ENCODE measurements around the gene AJUBA.
A peak's percentile ranks its signal among the peaks of the same experiment; 100 is the strongest.

Gene AJUBA

GRCh38 chr14:22982477-22983245 is at the start of gene AJUBA:
Gene AJUBA, minus strand, starts transcription at chr14:22982551. Its CDS starts 285 bp downstream, at chr14:22982266.
- Histone ChIP-seq H3K9me3 (no peaks in the 10 kb centered on the region), H3K27me3 (ENCODE audit: low read depth) (no peaks in the 10 kb centered on the region), H3K4me1 (peaks cover 28% of the 10 kb centered on the region), H3K4me3 (peak within 1 kb of the TSS; percentile 82), H3K36me3 (replicated peaks) (peaks cover 13% of the 10 kb centered on the region)
- peak; percentile 90 to 97 for DNase-seq (ENCODE audit: low spot score in 2 of 2)
- in situ Hi-C loops (cut with MboI; ENCODE audit: low sequenced_read_pairs) = no loop called here

GRCh38 chr14:23030936-23031335 is 48.6 kb upstream of the AJUBA start:
- in situ Hi-C loops (cut with MboI; ENCODE audit: low sequenced_read_pairs) = no loop called here
- peaks cover 75% of the 10 kb centered on the region for H3K36me3 ChIP-seq (replicated peaks)
- H3K27me3 ChIP-seq (ENCODE audit: low read depth) = no peaks in the 10 kb centered on the region
- DNase-seq (ENCODE audit: low spot score in 2 of 2) = no peak
- no peak overlapping the region for H3K4me3 ChIP-seq
- H3K9me3 ChIP-seq = no peaks in the 10 kb centered on the region
- H3K4me1 ChIP-seq = peaks cover 9% of the 10 kb centered on the region

- Histone ChIP-seq H3K9me3 (no peaks in the 10 kb centered on the region), H3K4me1 (peaks cover 4% of the 10 kb centered on the region), H3K4me3 (no peak overlapping the region), H3K36me3 (replicated peaks) (peaks cover 86% of the 10 kb centered on the region), H3K27me3 (ENCODE audit: low read depth) (no peaks in the 10 kb centered on the region)
- in situ Hi-C loops (cut with MboI; ENCODE audit: low sequenced_read_pairs) = no loop called here
- DNase-seq (ENCODE audit: low spot score in 2 of 2) = no peak
These were observed 46.4 kb upstream of the AJUBA start for GRCh38 chr14:23028799-23029198.

- Histone ChIP-seq H3K4me1 (no peaks in the 10 kb centered on the region; the same call in 1 of the 2 replicates), H3K27me3 (ENCODE audit: low read depth) (no peaks in the 10 kb centered on the region), H3K36me3 (replicated peaks) (peaks cover 55% of the 10 kb centered on the region), H3K4me3 (no peak overlapping the region), H3K9me3 (no peaks in the 10 kb centered on the region)
- in situ Hi-C loops (cut with MboI; ENCODE audit: low sequenced_read_pairs) = no loop called here
- no peak for DNase-seq (ENCODE audit: low spot score in 2 of 2)
These were observed 42.9 kb upstream of the AJUBA start for GRCh38 chr14:23025151-23025814.

- H3K4me1 ChIP-seq = no peaks in the 10 kb centered on the region
- DNase-seq (ENCODE audit: low spot score in 2 of 2) = no peak
- no peaks in the 10 kb centered on the region for H3K9me3 ChIP-seq
- H3K36me3 ChIP-seq (replicated peaks) = peaks cover 49% of the 10 kb centered on the region
- no peaks in the 10 kb centered on the region for H3K27me3 ChIP-seq (ENCODE audit: low read depth)
- in situ Hi-C loops (cut with MboI; ENCODE audit: low sequenced_read_pairs) = no loop called here
- H3K4me3 ChIP-seq = no peak overlapping the region
These were observed 42.3 kb upstream of the AJUBA start for GRCh38 chr14:23024612-23025075.

GRCh38 chr14:23023795-23024152 is 41.4 kb upstream of the AJUBA start:
- in situ Hi-C loops (cut with MboI; ENCODE audit: low sequenced_read_pairs) = no loop called here
- no peak overlapping the region for H3K4me3 ChIP-seq
- no peak for DNase-seq (ENCODE audit: low spot score in 2 of 2)
- no peaks in the 10 kb centered on the region for H3K27me3 ChIP-seq (ENCODE audit: low read depth)
- H3K9me3 ChIP-seq = no peaks in the 10 kb centered on the region
- peaks cover 41% of the 10 kb centered on the region for H3K36me3 ChIP-seq (replicated peaks)
- H3K4me1 ChIP-seq = no peaks in the 10 kb centered on the region

- in situ Hi-C loops (cut with MboI; ENCODE audit: low sequenced_read_pairs) = no loop called here
- no peak overlapping the region for H3K4me3 ChIP-seq
These were observed 40.9 kb upstream of the AJUBA start for GRCh38 chr14:23023022-23023794.

GRCh38 chr14:23021889-23022442 is 39.6 kb upstream of the AJUBA start:
- Histone ChIP-seq H3K4me1 (no peaks in the 10 kb centered on the region; the same call in 1 of the 2 replicates), H3K36me3 (replicated peaks) (peaks cover 29% of the 10 kb centered on the region), H3K4me3 (no peak overlapping the region), H3K9me3 (no peaks in the 10 kb centered on the region), H3K27me3 (ENCODE audit: low read depth) (no peaks in the 10 kb centered on the region)
- no peak for DNase-seq (ENCODE audit: low spot score in 2 of 2)
- in situ Hi-C loops (cut with MboI; ENCODE audit: low sequenced_read_pairs) = no loop called here

More at GRCh38 chr14:23023022-23023794, 40.9 kb upstream of the AJUBA start:
- Histone ChIP-seq H3K9me3 (no peaks in the 10 kb centered on the region), H3K36me3 (replicated peaks) (peaks cover 36% of the 10 kb centered on the region), H3K4me1 (no peaks in the 10 kb centered on the region), H3K27me3 (ENCODE audit: low read depth) (no peaks in the 10 kb centered on the region)
- no peak for DNase-seq (ENCODE audit: low spot score in 2 of 2)

- DNase-seq (ENCODE audit: low spot score in 2 of 2) = no peak
- Histone ChIP-seq H3K4me1 (no peaks in the 10 kb centered on the region; the same call in 1 of the 2 replicates), H3K9me3 (no peaks in the 10 kb centered on the region), H3K4me3 (no peak overlapping the region), H3K36me3 (replicated peaks) (peaks cover 23% of the 10 kb centered on the region), H3K27me3 (ENCODE audit: low read depth) (no peaks in the 10 kb centered on the region)
- in situ Hi-C loops (cut with MboI; ENCODE audit: low sequenced_read_pairs) = no loop called here
These were observed 39.1 kb upstream of the AJUBA start for GRCh38 chr14:23021434-23021833.

GRCh38 chr14:23020143-23021128 is 38.1 kb upstream of the AJUBA start:
- no peak for DNase-seq (ENCODE audit: low spot score in 2 of 2)
- in situ Hi-C loops (cut with MboI; ENCODE audit: low sequenced_read_pairs) = no loop called here

GRCh38 chr14:23018107-23018506 is 35.8 kb upstream of the AJUBA start:
- no peak for DNase-seq (ENCODE audit: low spot score in 2 of 2)
- H3K36me3 ChIP-seq (replicated peaks) = peaks cover 4% of the 10 kb centered on the region
- no peaks in the 10 kb centered on the region for H3K27me3 ChIP-seq (ENCODE audit: low read depth)
- no peak overlapping the region for H3K4me3 ChIP-seq
- H3K4me1 ChIP-seq = no peaks in the 10 kb centered on the region; the same call in 1 of the 2 replicates
- H3K9me3 ChIP-seq = no peaks in the 10 kb centered on the region
- in situ Hi-C loops (cut with MboI; ENCODE audit: low sequenced_read_pairs) = no loop called here

More at GRCh38 chr14:23020143-23021128, 38.1 kb upstream of the AJUBA start:
- H3K4me1 ChIP-seq = no peaks in the 10 kb centered on the region; the same call in 1 of the 2 replicates
- H3K9me3 ChIP-seq = no peaks in the 10 kb centered on the region
- peaks cover 13% of the 10 kb centered on the region for H3K36me3 ChIP-seq (replicated peaks)
- no peaks in the 10 kb centered on the region for H3K27me3 ChIP-seq (ENCODE audit: low read depth)
- no peak overlapping the region for H3K4me3 ChIP-seq

- H3K9me3 ChIP-seq = no peaks in the 10 kb centered on the region
- no peak for DNase-seq (ENCODE audit: low spot score in 2 of 2)
- H3K4me3 ChIP-seq = no peak overlapping the region
- in situ Hi-C loops (cut with MboI; ENCODE audit: low sequenced_read_pairs) = no loop called here
- peaks cover 4% of the 10 kb centered on the region for H3K36me3 ChIP-seq (replicated peaks)
- H3K27me3 ChIP-seq (ENCODE audit: low read depth) = no peaks in the 10 kb centered on the region
- no peaks in the 10 kb centered on the region; the same call in 1 of the 2 replicates for H3K4me1 ChIP-seq
These were observed 34.7 kb upstream of the AJUBA start for GRCh38 chr14:23017091-23017490.
